Measurements from ENCODE around the gene PFKFB2.

DNA sequence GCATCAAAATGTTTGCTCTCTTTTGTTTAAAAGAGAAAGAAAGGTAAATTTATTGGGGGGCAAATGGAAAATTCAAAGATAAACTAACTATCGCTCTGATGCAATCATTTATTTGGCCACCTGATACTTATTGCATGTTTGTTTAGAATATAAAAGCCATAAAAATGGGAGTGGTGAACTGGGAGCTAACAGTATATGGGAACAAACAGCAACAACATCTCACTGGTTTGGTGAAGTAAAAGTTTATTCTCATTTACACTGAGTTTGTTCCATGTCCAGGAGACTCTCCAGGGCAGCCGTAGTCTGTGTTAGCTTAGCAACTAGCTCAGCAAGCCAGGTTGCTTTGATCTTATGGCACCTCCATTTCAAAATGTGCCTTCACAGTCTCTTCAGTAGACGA lies 71.3 kb downstream of the PFKFB2 start:
- TF ChIP-seq TAF1 (IDR thresholded peaks at IDR 0.05; ENCODE audit: low read depth) (no peak), CREB1 (IDR thresholded peaks at IDR 0.05; ENCODE audit: low read depth) (no peak), EP300 (IDR thresholded peaks at IDR 0.05; ENCODE audit: borderline replicate concordance) (no peak), RAD21 (IDR thresholded peaks at IDR 0.05; ENCODE audit: low read depth) (no peak), YY1 (IDR thresholded peaks at IDR 0.05; ENCODE audit: low read depth) (no peak), TCF12 (IDR thresholded peaks at IDR 0.05; ENCODE audit: low read depth) (no peak)
- TF ChIP-seq, protein P1, sequence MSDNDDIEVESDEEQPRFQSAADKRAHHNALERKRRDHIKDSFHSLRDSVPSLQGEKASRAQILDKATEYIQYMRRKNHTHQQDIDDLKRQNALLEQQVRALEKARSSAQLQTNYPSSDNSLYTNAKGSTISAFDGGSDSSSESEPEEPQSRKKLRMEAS (IDR thresholded peaks at IDR 0.05) = no peak
